K562 (cell line): ENCODE results near the gene TRIP12. TPM values are rescaled to one million over a fixed set of nuclear protein-coding genes. Genes with fewer than 3 reads are reported as not detected.

ENCODE experiments used
- ATAC-seq: fragments of 200-7000 bp; cut with Tn5 transposase; 3 replicates; pipeline ENCODE4 v1.9.1; 2020; ENCODE audit warnings: moderate library complexity
- BruUV-seq: library from RNA; stranded (reverse); fragments of 400-500 nt; replicated peaks from 2 replicates; lab custom pipeline; 2021; lab: Mats Ljungman, UMichigan
- CTCF ChIA-PET: fragments of 300-600 bp; formaldehyde crosslinking; extraction: SDS; loops from one replicate; lab custom pipeline; 2021; ENCODE audit warnings: low intra/inter-chr PET ratio; lab: Yijun Ruan, JAX
- POLR2A ChIA-PET: fragments of 300-600, 350-650 bp; sonication (Branson Sonifier 250); formaldehyde crosslinking; extraction: SDS; loops from one replicate; lab custom pipeline; 2021; ENCODE audit warnings: antibody characterized with exemption, inconsistent platforms; lab: Yijun Ruan, JAX
- DNase-seq, 4 experiments: peaks; one replicate each; pipeline versions ENCODE4 v3.0.0 to v3.0.0-alpha.2; 2011 to 2018; ENCODE audit warnings: low spot score in 3 of 4, mixed read lengths in 3 of 4; ENCODE audit errors: extremely low read depth in 1 of 4
- FAIRE-seq: peaks from 2 replicates; lab custom pipeline; 2011; peaks lifted over from hg19 to GRCh38; lab: Jason Lieb, UNC
- H2AFZ ChIP-seq: 2 replicates; pipeline ENCODE4 v1.6.0; 2011; ENCODE audit warnings: low read depth, low read length, control low read depth, inconsistent platforms
- H3K27ac ChIP-seq: fragments of 200-600 bp; 3 replicates; pipeline ENCODE4 v1.8.0; 2011; ENCODE audit warnings: low read depth, mild to moderate bottlenecking, control low read depth, inconsistent platforms, low read length, moderate library complexity, mixed read lengths; ENCODE audit errors: extremely low read depth
- H3K27me3 ChIP-seq, 2 experiments: fragments of 300-600 bp in 1 of 2; 2 replicates in 1 of 2; 3 replicates in 1 of 2; pipeline versions ENCODE4 v1.6.0 to v1.8.0; 2011; ENCODE audit warnings: inconsistent platforms in 2 of 2, low read length in 2 of 2, mild to moderate bottlenecking in 1 of 2, mixed read lengths in 1 of 2, moderate library complexity in 1 of 2; ENCODE audit not compliant: control insufficient read depth in 2 of 2, insufficient read depth in 2 of 2
- H3K36me3 ChIP-seq: fragments of 300-600 bp; 3 replicates; pipeline ENCODE4 v1.8.0; 2011; ENCODE audit warnings: mild to moderate bottlenecking, low read length, inconsistent platforms; ENCODE audit not compliant: control insufficient read depth, insufficient read depth
- H3K4me1 ChIP-seq, 2 experiments: fragments of 200-600 bp in 1 of 2; replicated peaks in 1 of 2; 2 replicates in 1 of 2; 3 replicates in 1 of 2; pipeline versions ENCODE4 v1.5.1 to v1.8.0; 2011; ENCODE audit warnings: inconsistent platforms in 2 of 2, low read length in 2 of 2, mild to moderate bottlenecking in 1 of 2, mixed read lengths in 1 of 2, moderate library complexity in 1 of 2; ENCODE audit not compliant: control insufficient read depth in 2 of 2, insufficient read depth in 2 of 2
- H3K4me2 ChIP-seq: 2 replicates; pipeline ENCODE4 v1.6.1; 2011; ENCODE audit warnings: low read length, control low read depth, inconsistent platforms, mixed read lengths; ENCODE audit not compliant: insufficient read depth
- H3K4me3 ChIP-seq: fragments of 200-600 bp; sonication (generic), shearing (Covaris generic); 2 replicates; pipeline ENCODE4 v1.5.1; 2016; ENCODE audit warnings: control low read depth, inconsistent platforms
- H3K79me2 ChIP-seq: fragments of 200-600 bp; 3 replicates; pipeline ENCODE4 v1.8.0; 2011; ENCODE audit warnings: low read length, inconsistent platforms; ENCODE audit not compliant: control insufficient read depth, insufficient read depth
- H3K9ac ChIP-seq, 2 experiments: 2 replicates each; pipeline versions ENCODE4 v1.6.0 to v1.6.1; 2011; ENCODE audit warnings: low read depth in 2 of 2, low read length in 2 of 2, control low read depth in 1 of 2, inconsistent platforms in 1 of 2, mild to moderate bottlenecking in 1 of 2, mixed read lengths in 1 of 2; ENCODE audit not compliant: insufficient read depth in 1 of 2
- H3K9me1 ChIP-seq: one replicate; pipeline ENCODE4 v1.6.0; 2011; ENCODE audit warnings: inconsistent platforms, mild to moderate bottlenecking, low read length, moderate library complexity; ENCODE audit not compliant: control insufficient read depth, insufficient read depth
- H3K9me3 ChIP-seq: replicated peaks from 2 replicates; pipeline ENCODE4 v1.5.1; 2011; ENCODE audit warnings: low read depth, low read length, inconsistent platforms; ENCODE audit not compliant: control insufficient read depth, insufficient read depth
- H4K20me1 ChIP-seq: replicated peaks from 2 replicates; pipeline ENCODE4 v1.6.1; 2011; ENCODE audit warnings: low read length, inconsistent platforms, mixed read lengths; ENCODE audit not compliant: control insufficient read depth, insufficient read depth
- EHMT2 ChIP-seq: fragments of 450-650 bp; IDR thresholded peaks from 2 replicates; pipeline ENCODE4 v1.6.1; 2018; ENCODE audit warnings: antibody characterized with exemption
- WGBS: fragments of 100-300 bp; shearing (Covaris generic); methylation state at CpG from one replicate; pipeline ENCODE4 v1.1.6; 2016; ENCODE audit warnings: low coverage, mixed read lengths; ENCODE audit not compliant: insufficient coverage; ENCODE audit errors: missing lambda C conversion rate; 5-methylcytosine and 5-hydroxymethylcytosine counted together
- in situ Hi-C: fragments of 300-500 bp; cut with MboI; formaldehyde crosslinking; loops from 4 replicates; pipeline ENCODE4 v1.15.0; 2018; ENCODE audit warnings: inconsistent platforms, mixed read lengths
- intact Hi-C: fragments of 100-400 bp; cut with micrococcal nuclease; formaldehyde crosslinking; loops from 2 replicates; pipeline ENCODE4 v1.14.2; 2022
- polyA plus RNA-seq, 8 experiments: library from polyadenylated mRNA; depleted of rRNA in 4 of 8; stranded (reverse) in 5 of 8; unstranded in 3 of 8; fragments of >200 nt; fragmentation: Nextera tagmentation in 2 of 8; fragmentation: Illumina TruSeq in 1 of 8; extraction: Ambion mirVana in 2 of 8; extraction: Trizol in 1 of 8; gene quantifications; 2 replicates each; pipeline versions ENCODE4 v1.2.1 to v1.2.3, GENCODE V29; 2011 to 2014; ENCODE audit warnings: inconsistent platforms in 1 of 8, missing spikeins in 1 of 8
- total RNA-seq, 7 experiments: library from RNA; depleted of rRNA in 6 of 7; stranded (reverse); fragments of >200 nt in 6 of 7; fragmentation: Illumina TruSeq in 2 of 7; extraction: Trizol in 2 of 7; gene quantifications; 2 replicates each; pipeline versions ENCODE4 v1.2.1 to v1.2.3, GENCODE V29; 2011 to 2021; ENCODE audit warnings: low replicate concordance in 1 of 7
- TF ChIP-seq, protein P1 (sequence below): sonication (generic); formaldehyde crosslinking; IDR thresholded peaks from 2 replicates; pipeline ENCODE4 v1.9.0; 2022; ENCODE audit warnings: mild to moderate bottlenecking, missing genetic modification reagents
- TF ChIP-seq, protein P2 (sequence below): sonication (generic); formaldehyde crosslinking; IDR thresholded peaks from 2 replicates; pipeline ENCODE4 v1.8.1; 2023; ENCODE audit warnings: mild to moderate bottlenecking, missing genetic modification reagents
- TF ChIP-seq, protein P3 (sequence below): fragments of 150-350 bp; IDR thresholded peaks from 2 replicates; pipeline ENCODE4 v1.6.1; 2014; ENCODE audit warnings: low read depth, mild to moderate bottlenecking, low read length, borderline replicate concordance
- TF ChIP-seq, protein P4 (sequence below), 2 experiments: fragments of 450-650 bp; formaldehyde crosslinking in 1 of 2; IDR thresholded peaks; 2 replicates each; pipeline versions ENCODE4 v1.4.0 to v1.6.1; 2014 to 2020; ENCODE audit warnings: mild to moderate bottlenecking in 2 of 2, borderline replicate concordance in 1 of 2, low read depth in 1 of 2
- TF ChIP-seq, protein P5 (sequence below), 2 experiments: fragments of 450-650 bp; IDR thresholded peaks; 2 replicates each; pipeline ENCODE4 v1.6.1; 2016

TRIP12 gene
- total and polyA plus RNA-seq, 9 of the 15 experiments (the other 6 are each of a cell fraction or from before 2014, with no cell fraction given) = 15.2 to 131 (median 80.1) TPM

DNA sequence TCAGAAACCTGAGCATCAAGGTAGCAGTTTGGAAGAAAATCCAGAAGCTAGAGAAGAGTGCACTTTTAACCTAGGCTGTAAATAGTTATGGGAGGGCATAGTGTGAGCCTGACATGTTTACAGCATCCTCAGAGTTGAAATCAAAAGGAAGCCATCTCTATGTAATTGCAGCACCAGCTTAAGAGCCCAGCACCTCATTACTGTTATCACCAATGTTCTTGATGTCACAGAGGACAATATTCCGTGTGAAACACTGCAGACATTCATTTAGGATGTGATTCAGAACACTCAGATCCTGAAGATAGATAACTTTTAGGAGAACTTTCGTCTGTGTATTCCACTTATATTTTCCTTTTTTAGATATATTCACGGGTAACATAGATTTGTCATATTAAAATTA lies 48.6 kb upstream of the TRIP12 start:
- Histone ChIP-seq H3K9me3 (no peaks in the 10 kb centered on the region), H3K9ac (no peak overlapping the region)
- POLR2A ChIA-PET = no interaction called here
- TF ChIP-seq, protein P1, sequence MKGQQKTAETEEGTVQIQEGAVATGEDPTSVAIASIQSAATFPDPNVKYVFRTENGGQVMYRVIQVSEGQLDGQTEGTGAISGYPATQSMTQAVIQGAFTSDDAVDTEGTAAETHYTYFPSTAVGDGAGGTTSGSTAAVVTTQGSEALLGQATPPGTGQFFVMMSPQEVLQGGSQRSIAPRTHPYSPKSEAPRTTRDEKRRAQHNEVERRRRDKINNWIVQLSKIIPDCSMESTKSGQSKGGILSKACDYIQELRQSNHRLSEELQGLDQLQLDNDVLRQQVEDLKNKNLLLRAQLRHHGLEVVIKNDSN (CRISPR knock-in tag) = no peak
- TF ChIP-seq, protein P2, sequence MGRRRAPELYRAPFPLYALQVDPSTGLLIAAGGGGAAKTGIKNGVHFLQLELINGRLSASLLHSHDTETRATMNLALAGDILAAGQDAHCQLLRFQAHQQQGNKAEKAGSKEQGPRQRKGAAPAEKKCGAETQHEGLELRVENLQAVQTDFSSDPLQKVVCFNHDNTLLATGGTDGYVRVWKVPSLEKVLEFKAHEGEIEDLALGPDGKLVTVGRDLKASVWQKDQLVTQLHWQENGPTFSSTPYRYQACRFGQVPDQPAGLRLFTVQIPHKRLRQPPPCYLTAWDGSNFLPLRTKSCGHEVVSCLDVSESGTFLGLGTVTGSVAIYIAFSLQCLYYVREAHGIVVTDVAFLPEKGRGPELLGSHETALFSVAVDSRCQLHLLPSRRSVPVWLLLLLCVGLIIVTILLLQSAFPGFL (CRISPR knock-in tag) = no peak
- TF ChIP-seq, protein P3, sequence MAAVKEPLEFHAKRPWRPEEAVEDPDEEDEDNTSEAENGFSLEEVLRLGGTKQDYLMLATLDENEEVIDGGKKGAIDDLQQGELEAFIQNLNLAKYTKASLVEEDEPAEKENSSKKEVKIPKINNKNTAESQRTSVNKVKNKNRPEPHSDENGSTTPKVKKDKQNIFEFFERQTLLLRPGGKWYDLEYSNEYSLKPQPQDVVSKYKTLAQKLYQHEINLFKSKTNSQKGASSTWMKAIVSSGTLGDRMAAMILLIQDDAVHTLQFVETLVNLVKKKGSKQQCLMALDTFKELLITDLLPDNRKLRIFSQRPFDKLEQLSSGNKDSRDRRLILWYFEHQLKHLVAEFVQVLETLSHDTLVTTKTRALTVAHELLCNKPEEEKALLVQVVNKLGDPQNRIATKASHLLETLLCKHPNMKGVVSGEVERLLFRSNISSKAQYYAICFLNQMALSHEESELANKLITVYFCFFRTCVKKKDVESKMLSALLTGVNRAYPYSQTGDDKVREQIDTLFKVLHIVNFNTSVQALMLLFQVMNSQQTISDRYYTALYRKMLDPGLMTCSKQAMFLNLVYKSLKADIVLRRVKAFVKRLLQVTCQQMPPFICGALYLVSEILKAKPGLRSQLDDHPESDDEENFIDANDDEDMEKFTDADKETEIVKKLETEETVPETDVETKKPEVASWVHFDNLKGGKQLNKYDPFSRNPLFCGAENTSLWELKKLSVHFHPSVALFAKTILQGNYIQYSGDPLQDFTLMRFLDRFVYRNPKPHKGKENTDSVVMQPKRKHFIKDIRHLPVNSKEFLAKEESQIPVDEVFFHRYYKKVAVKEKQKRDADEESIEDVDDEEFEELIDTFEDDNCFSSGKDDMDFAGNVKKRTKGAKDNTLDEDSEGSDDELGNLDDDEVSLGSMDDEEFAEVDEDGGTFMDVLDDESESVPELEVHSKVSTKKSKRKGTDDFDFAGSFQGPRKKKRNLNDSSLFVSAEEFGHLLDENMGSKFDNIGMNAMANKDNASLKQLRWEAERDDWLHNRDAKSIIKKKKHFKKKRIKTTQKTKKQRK = no peak
- TF ChIP-seq, protein P4, sequence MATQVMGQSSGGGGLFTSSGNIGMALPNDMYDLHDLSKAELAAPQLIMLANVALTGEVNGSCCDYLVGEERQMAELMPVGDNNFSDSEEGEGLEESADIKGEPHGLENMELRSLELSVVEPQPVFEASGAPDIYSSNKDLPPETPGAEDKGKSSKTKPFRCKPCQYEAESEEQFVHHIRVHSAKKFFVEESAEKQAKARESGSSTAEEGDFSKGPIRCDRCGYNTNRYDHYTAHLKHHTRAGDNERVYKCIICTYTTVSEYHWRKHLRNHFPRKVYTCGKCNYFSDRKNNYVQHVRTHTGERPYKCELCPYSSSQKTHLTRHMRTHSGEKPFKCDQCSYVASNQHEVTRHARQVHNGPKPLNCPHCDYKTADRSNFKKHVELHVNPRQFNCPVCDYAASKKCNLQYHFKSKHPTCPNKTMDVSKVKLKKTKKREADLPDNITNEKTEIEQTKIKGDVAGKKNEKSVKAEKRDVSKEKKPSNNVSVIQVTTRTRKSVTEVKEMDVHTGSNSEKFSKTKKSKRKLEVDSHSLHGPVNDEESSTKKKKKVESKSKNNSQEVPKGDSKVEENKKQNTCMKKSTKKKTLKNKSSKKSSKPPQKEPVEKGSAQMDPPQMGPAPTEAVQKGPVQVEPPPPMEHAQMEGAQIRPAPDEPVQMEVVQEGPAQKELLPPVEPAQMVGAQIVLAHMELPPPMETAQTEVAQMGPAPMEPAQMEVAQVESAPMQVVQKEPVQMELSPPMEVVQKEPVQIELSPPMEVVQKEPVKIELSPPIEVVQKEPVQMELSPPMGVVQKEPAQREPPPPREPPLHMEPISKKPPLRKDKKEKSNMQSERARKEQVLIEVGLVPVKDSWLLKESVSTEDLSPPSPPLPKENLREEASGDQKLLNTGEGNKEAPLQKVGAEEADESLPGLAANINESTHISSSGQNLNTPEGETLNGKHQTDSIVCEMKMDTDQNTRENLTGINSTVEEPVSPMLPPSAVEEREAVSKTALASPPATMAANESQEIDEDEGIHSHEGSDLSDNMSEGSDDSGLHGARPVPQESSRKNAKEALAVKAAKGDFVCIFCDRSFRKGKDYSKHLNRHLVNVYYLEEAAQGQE (IDR thresholded peaks at IDR 0.05; ENCODE audit: borderline replicate concordance) = no peak
- TF ChIP-seq, protein P4 (CRISPR knock-in tag; IDR thresholded peaks at IDR 0.05; ENCODE audit: low read depth) = no peak
- TF ChIP-seq, protein P5, sequence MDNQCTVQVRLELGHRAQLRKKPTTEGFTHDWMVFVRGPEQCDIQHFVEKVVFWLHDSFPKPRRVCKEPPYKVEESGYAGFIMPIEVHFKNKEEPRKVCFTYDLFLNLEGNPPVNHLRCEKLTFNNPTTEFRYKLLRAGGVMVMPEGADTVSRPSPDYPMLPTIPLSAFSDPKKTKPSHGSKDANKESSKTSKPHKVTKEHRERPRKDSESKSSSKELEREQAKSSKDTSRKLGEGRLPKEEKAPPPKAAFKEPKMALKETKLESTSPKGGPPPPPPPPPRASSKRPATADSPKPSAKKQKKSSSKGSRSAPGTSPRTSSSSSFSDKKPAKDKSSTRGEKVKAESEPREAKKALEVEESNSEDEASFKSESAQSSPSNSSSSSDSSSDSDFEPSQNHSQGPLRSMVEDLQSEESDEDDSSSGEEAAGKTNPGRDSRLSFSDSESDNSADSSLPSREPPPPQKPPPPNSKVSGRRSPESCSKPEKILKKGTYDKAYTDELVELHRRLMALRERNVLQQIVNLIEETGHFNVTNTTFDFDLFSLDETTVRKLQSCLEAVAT (IDR thresholded peaks at IDR 0.05) = no peak
- no peak for TF ChIP-seq EHMT2

More for the DNA sequence above, 48.6 kb upstream of the TRIP12 start:
- no TSS peak for BruUV-seq
- Histone ChIP-seq H3K27me3 (no peaks in the 10 kb centered on the region), H2AFZ (no peak overlapping the region), H3K79me2 (no peaks in the 10 kb centered on the region), H3K27ac (no peak overlapping the region), H3K36me3 (no peaks in the 10 kb centered on the region), H3K9me1 (no peaks in the 10 kb centered on the region), H3K4me3 (no peak overlapping the region), H4K20me1 (no peaks in the 10 kb centered on the region), H3K4me1 (no peaks in the 10 kb centered on the region; a peak in 1 of 5 replicates), H3K4me2 (no peak overlapping the region)
- 20% methylated on average over 3 of the region's 3 CpGs for WGBS
- intact Hi-C loops (loop anchor here (5.0 kb wide), 1 partner anchor 48 kb away; the partner anchor contains the start of genes FBXO36 and TRIP12), in situ Hi-C loops (no loop called here)
- no peak for FAIRE-seq
- no peak for ATAC-seq
- DNase-seq = no peak
- CTCF ChIA-PET = no interaction called here
